Spinal cord (tissue), 10 donors: ENCODE results near the gene OR5AR1. TPM values are rescaled to one million over a fixed set of nuclear protein-coding genes. Genes with fewer than 3 reads are reported as not detected.
"Not testable (repeated sequence)": the region's sequence is repeated elsewhere in the genome, so short reads cannot be mapped to it uniquely, and the experiment has no call there.

Source experiments
- DNase-seq, 6 donors: peaks; one replicate each; pipeline versions ENCODE4 v3.0.0 to v3.0.0-alpha.2; 2013 to 2015; ENCODE audit warnings: low spot score in 6 of 6, low read depth in 4 of 6
- H3K27ac ChIP-seq: one replicate; pipeline ENCODE4 v1.5.1; 2013; ENCODE audit warnings: low read depth, low read length, control low read depth
- H3K27me3 ChIP-seq: one replicate; pipeline ENCODE4 v1.6.1; 2013; ENCODE audit warnings: low read length; ENCODE audit not compliant: control insufficient read depth, insufficient read depth
- H3K36me3 ChIP-seq: one replicate; pipeline ENCODE4 v1.6.1; 2013; ENCODE audit warnings: low read length; ENCODE audit not compliant: control insufficient read depth, insufficient read depth
- H3K4me1 ChIP-seq: one replicate; pipeline ENCODE4 v1.6.1; 2013; ENCODE audit warnings: low read length; ENCODE audit not compliant: control insufficient read depth, insufficient read depth
- H3K4me3 ChIP-seq: one replicate; pipeline ENCODE4 v1.5.1; 2013; ENCODE audit warnings: low read depth, low read length, control low read depth
- H3K9me3 ChIP-seq: one replicate; pipeline ENCODE4 v1.6.1; 2013; ENCODE audit warnings: low read length; ENCODE audit not compliant: control insufficient read depth, insufficient read depth
- whole genome bisulfite sequencing: methylation state at CpG from one replicate; pipeline ENCODE4 v1.1.5; 2013; ENCODE audit warnings: missing lambda C conversion rate; ENCODE audit not compliant: insufficient coverage; 5-methylcytosine and 5-hydroxymethylcytosine counted together
- polyA plus RNA-seq, 2 donors: library from polyadenylated mRNA; unstranded; fragments of 120-200 nt; gene quantifications; one replicate each; pipeline ENCODE4 v1.2.1, GENCODE V29; 2013; ENCODE audit not compliant: insufficient read length in 2 of 2
- total RNA-seq, 2 donors: library from RNA; depleted of rRNA in 1 of 2; stranded (reverse); fragments of 120-200 nt in 1 of 2; fragments of >200 nt in 1 of 2; gene quantifications; one replicate each; pipeline versions ENCODE4 v1.2.3 to v1.2.4, GENCODE V29; 2013 to 2014
- donor health status: healthy.

Gene OR5AR1
- total and polyA plus RNA-seq, 4 donors = not detected

DNA sequence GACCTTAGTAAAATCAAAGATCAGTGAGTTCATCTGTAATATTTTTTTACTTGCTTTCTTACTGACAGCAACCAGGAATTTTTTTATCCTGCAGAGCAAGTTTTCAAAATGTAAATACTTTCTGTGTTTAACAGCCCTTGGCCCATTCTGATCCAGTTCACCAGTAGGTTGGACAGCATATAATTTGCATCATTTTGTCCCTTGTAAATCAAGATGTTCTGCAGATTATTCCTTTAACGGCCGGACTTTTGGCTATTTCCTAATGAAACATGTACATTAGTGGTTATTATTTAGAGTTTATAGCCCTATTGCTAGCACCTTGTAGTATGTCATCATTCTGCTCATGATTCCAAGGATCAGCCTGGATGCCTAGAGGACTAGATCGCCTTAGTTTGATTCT lies 27.7 kb downstream of the OR5AR1 start:
- not testable (repeated sequence) for H3K27ac ChIP-seq, DNase-seq, H3K4me3 ChIP-seq, H3K27me3 ChIP-seq, H3K9me3 ChIP-seq, H3K4me1 ChIP-seq, H3K36me3 ChIP-seq
- WGBS = no CpG with 5 or more reads among the region's 3 CpGs

- DNase-seq = no peak
- no peaks in the 10 kb centered on the region for H3K27me3 ChIP-seq
- no peak overlapping the region for H3K27ac ChIP-seq
- no peaks in the 10 kb centered on the region for H3K4me1 ChIP-seq
- no CpG with 5 or more reads among the region's 2 CpGs for WGBS
- no peaks in the 10 kb centered on the region for H3K36me3 ChIP-seq
- H3K4me3 ChIP-seq = no peak overlapping the region
- no peaks in the 10 kb centered on the region for H3K9me3 ChIP-seq
These were observed 29.9 kb downstream of the OR5AR1 start for GRCh38 chr11:56693428-56693827.

GRCh38 chr11:56698795-56699194 lies 35.3 kb downstream of the OR5AR1 start, which contains the start of gene OR9G1:
Gene OR9G1 (plus strand): TSS chr11:56699095. CDS start chr11:56700388, 1,293 bp downstream.
- no peak within 1 kb of the TSS for H3K4me3 ChIP-seq
- H3K36me3 ChIP-seq = no peaks in the 10 kb centered on the region
- no peaks in the 10 kb centered on the region for H3K9me3 ChIP-seq
- H3K4me1 ChIP-seq = no peaks in the 10 kb centered on the region
- DNase-seq = no peak
- no peaks in the 10 kb centered on the region for H3K27me3 ChIP-seq
- 100% methylated on average over 1 of the region's 1 CpG for WGBS
- no peak within 1 kb of the TSS for H3K27ac ChIP-seq

DNA sequence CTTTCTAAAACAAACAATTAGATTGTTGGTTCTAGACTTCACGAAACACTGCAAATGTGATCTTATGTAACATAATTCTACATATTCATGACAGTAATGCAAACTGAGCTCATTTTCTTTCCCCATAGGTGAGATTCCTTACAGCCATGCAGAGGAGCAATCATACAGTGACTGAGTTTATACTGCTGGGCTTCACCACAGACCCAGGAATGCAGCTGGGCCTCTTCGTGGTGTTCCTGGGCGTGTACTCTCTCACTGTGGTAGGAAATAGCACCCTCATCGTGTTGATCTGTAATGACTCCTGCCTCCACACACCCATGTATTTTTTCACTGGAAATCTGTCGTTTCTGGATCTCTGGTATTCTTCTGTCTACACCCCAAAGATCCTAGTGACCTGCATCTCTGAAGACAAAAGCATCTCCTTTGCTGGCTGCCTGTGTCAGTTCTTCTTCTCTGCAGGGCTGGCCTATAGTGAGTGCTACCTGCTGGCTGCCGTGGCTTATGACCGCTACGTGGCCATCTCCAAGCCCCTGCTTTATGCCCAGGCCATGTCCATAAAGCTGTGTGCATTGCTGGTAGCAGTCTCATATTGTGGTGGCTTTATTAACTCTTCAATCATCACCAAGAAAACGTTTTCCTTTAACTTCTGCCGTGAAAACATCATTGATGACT lies 36.9 kb downstream of the OR5AR1 start:
- H3K4me3 ChIP-seq = no peak overlapping the region
- H3K9me3 ChIP-seq = no peaks in the 10 kb centered on the region
- DNase-seq = no peak
- H3K36me3 ChIP-seq = no peaks in the 10 kb centered on the region
- no peaks in the 10 kb centered on the region for H3K27me3 ChIP-seq
- 67% methylated on average over 7 of the region's 10 CpGs for WGBS
- H3K27ac ChIP-seq = no peak overlapping the region
- H3K4me1 ChIP-seq = no peaks in the 10 kb centered on the region

DNA sequence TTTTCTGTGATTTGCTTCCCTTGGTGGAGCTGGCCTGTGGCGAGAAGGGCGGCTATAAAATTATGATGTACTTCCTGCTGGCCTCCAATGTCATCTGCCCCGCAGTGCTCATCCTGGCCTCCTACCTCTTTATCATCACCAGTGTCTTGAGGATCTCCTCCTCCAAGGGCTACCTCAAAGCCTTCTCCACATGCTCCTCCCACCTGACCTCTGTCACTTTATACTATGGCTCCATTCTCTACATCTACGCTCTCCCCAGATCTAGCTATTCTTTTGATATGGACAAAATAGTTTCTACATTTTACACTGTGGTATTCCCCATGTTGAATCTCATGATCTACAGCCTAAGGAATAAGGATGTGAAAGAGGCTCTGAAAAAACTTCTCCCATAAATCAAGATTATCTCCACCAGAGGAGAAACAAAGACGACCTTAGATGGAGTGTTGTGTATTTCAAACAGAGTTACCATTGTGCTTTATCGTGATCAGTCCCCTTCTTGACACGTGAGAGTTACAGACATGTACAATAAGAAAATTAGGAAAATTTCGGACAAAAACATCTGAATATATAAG lies 37.5 kb downstream of the OR5AR1 start:
- DNase-seq = no peak
- Histone ChIP-seq H3K27ac (no peak overlapping the region), H3K9me3 (no peaks in the 10 kb centered on the region), H3K36me3 (no peaks in the 10 kb centered on the region), H3K27me3 (no peaks in the 10 kb centered on the region), H3K4me3 (no peak overlapping the region), H3K4me1 (no peaks in the 10 kb centered on the region)
- 88% methylated on average over 3 of the region's 8 CpGs for WGBS

GRCh38 chr11:56705784-56706396 lies 42.4 kb downstream of the OR5AR1 start:
- no peaks in the 10 kb centered on the region for H3K36me3 ChIP-seq
- WGBS = no CpG with 5 or more reads among the region's 1 CpG
- no peak overlapping the region for H3K27ac ChIP-seq
- DNase-seq = no peak
- no peaks in the 10 kb centered on the region for H3K4me1 ChIP-seq
- no peaks in the 10 kb centered on the region for H3K9me3 ChIP-seq
- no peak overlapping the region for H3K4me3 ChIP-seq
- H3K27me3 ChIP-seq = no peaks in the 10 kb centered on the region

DNA sequence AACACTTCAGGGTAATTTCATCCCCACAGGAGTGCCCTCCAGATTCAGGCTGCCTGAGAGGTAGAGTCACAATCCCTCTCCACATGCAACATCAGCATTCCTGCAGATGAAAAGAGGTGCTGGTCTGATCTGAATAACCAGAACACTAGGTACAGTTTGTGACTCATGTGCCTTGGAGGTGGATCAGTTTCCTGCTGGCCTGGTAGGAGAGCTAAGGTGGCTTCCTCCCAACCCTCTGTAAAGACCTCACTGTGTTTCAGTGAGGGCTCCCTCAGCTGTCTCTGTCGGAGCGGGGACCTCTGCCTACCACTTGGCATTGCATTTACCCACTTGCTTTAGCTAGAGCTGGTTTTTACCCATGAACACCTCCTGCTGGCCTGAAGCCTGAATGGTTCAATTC lies 43.0 kb downstream of the OR5AR1 start:
- Histone ChIP-seq H3K4me1 (no peaks in the 10 kb centered on the region), H3K4me3 (no peak overlapping the region), H3K27me3 (no peaks in the 10 kb centered on the region), H3K36me3 (no peaks in the 10 kb centered on the region), H3K9me3 (no peaks in the 10 kb centered on the region), H3K27ac (no peak overlapping the region)
- no CpG with 5 or more reads among the region's 2 CpGs for WGBS
- no peak for DNase-seq

- H3K27me3 ChIP-seq = no peaks in the 10 kb centered on the region
- no peaks in the 10 kb centered on the region for H3K36me3 ChIP-seq
- H3K4me3 ChIP-seq = no peak overlapping the region
- no peaks in the 10 kb centered on the region for H3K4me1 ChIP-seq
- no peak overlapping the region for H3K27ac ChIP-seq
- no CpG with 5 or more reads among the region's 2 CpGs for WGBS
- DNase-seq = no peak
- no peaks in the 10 kb centered on the region for H3K9me3 ChIP-seq
These were observed 50.7 kb downstream of the OR5AR1 start for GRCh38 chr11:56714206-56714605.
